ENCODE measurements around the gene KHDRBS2.
A peak's percentile ranks its signal among the peaks of the same experiment; 100 is the strongest.

Gene KHDRBS2

DNA sequence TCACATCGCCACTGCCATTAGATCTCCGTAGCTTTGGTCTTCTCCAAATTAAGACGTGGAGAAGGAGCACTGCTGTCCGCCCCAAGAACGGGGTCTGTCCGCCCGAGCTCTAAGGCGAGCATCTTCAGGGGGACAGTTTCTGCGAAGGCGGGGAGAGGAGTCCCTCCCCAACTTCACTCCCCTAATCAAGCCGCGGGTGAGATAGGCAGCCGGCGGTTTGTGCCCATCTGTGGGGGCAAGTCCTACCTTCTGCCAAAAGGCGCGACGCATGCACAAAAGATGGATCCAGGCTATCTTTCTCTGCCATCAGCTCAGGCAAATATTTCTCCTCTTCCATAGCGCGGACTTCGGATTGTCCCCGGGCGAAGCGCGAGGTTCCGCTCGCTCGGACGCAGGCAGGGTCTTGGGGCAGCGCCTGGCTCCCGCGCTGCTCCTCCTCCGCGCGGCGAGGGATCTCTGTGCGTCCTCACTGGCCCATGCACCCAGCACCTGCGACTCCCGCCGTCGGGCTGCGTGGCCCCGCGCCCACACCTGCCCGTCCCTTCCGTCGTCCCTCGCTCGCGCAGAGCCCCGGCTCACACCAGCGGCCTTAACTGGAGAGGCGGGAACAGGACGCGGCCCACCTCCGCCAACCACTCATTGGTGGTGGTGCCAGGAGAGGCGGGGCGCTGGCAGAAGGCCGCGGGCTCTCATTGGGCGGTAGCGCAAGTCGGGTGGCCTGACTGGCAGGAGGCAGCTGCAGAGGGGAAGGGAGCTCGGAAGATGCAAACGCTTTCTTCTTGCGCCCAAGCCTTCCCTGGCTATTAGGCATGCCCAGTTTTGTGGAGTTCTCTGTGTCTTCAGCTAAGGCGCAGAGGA is at the start of gene KHDRBS2:
TSS of gene KHDRBS2 (minus strand) at position 614 of the 858 bp plus-strand sequence.
- H3K4me3 ChIP-seq (ENCODE audit: low read depth, low read length), result peak within 1 kb of the TSS; percentile 35
- DNase-seq (ENCODE audit: low read depth), result peak; percentile 83
- TF ChIP-seq, protein P1, sequence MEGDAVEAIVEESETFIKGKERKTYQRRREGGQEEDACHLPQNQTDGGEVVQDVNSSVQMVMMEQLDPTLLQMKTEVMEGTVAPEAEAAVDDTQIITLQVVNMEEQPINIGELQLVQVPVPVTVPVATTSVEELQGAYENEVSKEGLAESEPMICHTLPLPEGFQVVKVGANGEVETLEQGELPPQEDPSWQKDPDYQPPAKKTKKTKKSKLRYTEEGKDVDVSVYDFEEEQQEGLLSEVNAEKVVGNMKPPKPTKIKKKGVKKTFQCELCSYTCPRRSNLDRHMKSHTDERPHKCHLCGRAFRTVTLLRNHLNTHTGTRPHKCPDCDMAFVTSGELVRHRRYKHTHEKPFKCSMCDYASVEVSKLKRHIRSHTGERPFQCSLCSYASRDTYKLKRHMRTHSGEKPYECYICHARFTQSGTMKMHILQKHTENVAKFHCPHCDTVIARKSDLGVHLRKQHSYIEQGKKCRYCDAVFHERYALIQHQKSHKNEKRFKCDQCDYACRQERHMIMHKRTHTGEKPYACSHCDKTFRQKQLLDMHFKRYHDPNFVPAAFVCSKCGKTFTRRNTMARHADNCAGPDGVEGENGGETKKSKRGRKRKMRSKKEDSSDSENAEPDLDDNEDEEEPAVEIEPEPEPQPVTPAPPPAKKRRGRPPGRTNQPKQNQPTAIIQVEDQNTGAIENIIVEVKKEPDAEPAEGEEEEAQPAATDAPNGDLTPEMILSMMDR (IDR thresholded peaks at IDR 0.05; ENCODE audit: insufficient read depth, low read depth, low read length, missing control alignments), result no peak

DNA sequence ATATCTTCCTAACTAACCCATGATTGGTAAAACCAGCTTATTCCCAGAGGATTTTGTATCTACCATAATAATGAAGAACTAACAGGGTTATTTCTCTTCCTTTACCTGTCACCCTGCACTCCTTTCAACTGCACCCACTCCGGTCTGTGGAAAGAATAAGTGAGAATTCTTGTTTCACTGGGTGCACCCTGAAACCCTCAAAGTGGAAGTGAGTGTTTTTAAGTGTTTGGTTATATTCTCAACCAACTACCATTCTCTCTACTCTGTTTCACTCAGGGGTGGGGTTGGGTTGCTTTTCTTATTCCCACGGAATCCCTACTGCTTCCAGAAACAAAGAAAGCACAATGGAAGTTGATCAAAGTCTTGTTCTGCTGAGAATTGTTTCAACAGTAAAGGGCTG is 42.6 kb upstream of the KHDRBS2 start:
- no peak overlapping the region for H3K4me3 ChIP-seq (ENCODE audit: low read depth, low read length)
- no peak for DNase-seq (ENCODE audit: low read depth)
- TF ChIP-seq, protein P1 (IDR thresholded peaks at IDR 0.05; ENCODE audit: insufficient read depth, low read depth, low read length, missing control alignments), result no peak

DNA sequence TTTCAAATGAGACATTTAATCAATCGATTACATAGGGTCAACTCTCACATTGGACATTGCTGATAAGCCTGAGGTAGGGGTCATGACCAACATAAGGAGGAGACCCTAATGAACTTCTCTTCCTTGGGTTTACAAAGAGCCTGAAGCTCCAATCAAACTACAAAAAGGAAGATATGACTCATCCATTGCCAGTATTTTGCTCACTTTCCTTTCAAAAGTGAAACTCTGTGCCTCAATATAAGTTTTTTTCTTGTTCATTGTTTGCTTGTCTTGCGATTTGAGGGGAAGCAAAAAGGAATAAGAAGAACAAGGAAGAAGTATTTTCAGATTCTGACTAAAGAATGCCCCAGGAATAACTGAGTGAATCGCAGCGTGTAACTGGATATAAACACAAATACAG is 38.8 kb upstream of the KHDRBS2 start:
- no peak overlapping the region for H3K4me3 ChIP-seq (ENCODE audit: low read depth, low read length)
- TF ChIP-seq, protein P1 (IDR thresholded peaks at IDR 0.05; ENCODE audit: insufficient read depth, low read depth, low read length, missing control alignments), result no peak
- DNase-seq (ENCODE audit: low read depth), result no peak

DNA sequence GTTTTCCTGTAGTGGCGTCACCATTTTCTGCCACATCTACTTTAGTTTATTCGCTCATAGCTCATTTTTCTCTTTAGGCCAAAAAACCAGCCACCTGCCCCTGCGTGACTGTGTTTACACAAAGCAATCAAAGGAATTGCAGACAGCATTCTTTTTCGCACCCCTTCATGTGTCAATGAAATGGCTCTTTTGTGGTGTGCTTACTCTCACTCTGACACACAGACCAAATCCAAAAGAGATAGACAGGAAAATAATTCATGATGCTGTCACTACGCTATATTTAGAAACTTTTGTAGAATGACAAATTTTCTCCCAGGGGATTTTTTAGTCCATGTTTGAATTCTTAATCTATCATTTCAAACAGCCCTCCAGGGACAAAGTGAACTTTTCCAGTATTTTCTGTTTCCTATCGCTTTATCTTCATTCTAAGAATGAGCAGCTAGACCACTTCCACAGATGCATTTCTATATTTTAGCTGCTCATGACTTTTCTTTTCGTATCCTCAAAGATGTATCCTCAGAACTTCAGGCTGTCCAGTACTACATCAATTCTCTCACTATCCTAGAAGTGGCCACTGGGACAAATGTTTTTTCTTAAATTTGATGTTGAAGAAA is 37.9 kb upstream of the KHDRBS2 start:
- H3K4me3 ChIP-seq (ENCODE audit: low read depth, low read length), result no peak overlapping the region
- no peak for DNase-seq (ENCODE audit: low read depth)
- TF ChIP-seq, protein P1 (IDR thresholded peaks at IDR 0.05; ENCODE audit: insufficient read depth, low read depth, low read length, missing control alignments), result no peak

DNA sequence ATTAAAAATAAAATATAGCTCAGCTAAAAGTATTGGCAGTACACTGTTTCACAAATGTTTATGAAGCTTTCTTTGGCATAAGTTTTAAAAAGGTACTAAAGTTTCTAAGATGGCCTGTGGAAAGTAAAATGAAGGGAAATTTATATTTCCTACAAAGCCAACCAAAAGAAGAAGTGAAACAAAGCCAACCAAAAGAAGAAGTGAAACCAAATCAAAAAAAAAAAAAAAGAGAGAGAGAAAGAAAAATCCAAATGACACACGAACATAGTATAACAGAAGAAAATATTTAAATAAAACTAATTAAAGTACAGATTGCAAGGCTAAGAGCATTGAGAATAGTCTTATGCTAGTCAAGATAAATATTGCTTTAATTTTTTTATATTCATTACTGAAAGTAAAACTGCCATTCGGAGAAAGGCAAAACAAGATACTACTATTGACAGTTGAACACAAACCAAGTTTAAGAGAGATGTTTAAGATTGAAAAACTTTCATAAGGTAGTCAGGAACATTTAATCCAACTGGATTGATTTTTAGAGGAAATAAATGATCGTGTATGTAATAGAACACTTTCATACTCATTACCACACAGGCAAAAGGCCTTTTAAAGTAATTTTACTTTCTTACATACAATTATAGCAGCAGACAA is 12.8 kb upstream of the KHDRBS2 start:
- TF ChIP-seq, protein P1 (IDR thresholded peaks at IDR 0.05; ENCODE audit: insufficient read depth, low read depth, low read length, missing control alignments), result no peak
- H3K4me3 ChIP-seq (ENCODE audit: low read depth, low read length), result no peak overlapping the region
- peak; percentile 32 for DNase-seq (ENCODE audit: low read depth)

DNA sequence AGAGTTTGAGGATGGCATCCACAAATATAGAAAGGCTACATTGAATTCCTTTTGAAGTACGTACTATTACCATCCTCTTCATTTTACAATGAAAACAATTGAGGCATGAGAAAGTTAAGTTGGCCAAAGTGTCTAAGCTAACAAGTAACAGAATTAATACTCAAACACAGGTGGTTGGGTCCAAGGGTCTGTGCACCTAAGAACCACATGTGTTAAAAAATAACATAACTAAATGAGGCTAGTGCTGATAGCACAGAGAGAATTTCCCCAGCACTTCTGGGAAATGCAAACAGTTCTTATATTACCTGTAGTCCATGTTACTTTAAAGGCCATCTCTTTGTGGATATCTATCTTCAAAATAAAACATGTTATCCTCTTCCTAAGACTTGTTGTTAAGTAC is 10.5 kb upstream of the KHDRBS2 start:
- no peak overlapping the region for H3K4me3 ChIP-seq (ENCODE audit: low read depth, low read length)
- no peak for DNase-seq (ENCODE audit: low read depth)
- TF ChIP-seq, protein P1 (IDR thresholded peaks at IDR 0.05; ENCODE audit: insufficient read depth, low read depth, low read length, missing control alignments), result no peak
